Caco-2 (cell line): ENCODE results near the gene NR6A1. TPM values are rescaled to one million over a fixed set of nuclear protein-coding genes. Genes with fewer than 3 reads are reported as not detected.

ENCODE experiments used
- BruUV-seq: library from RNA; stranded (reverse); fragments of 400-500 nt; replicated peaks from 2 replicates; lab custom pipeline; 2021; lab: Mats Ljungman, UMichigan
- CTCF ChIA-PET: fragments of 300-600 bp; sonication (Branson Sonifier 250); formaldehyde crosslinking; loops from one replicate; lab custom pipeline; 2022; ENCODE audit warnings: antibody characterized with exemption; lab: Charles Lee
- POLR2A ChIA-PET: fragments of 300-600 bp; sonication (Branson Sonifier 250); formaldehyde crosslinking; loops from one replicate; lab custom pipeline; 2022; ENCODE audit warnings: antibody characterized with exemption; lab: Charles Lee
- DNase-seq, 2 experiments: peaks; one replicate each; pipeline versions ENCODE4 v3.0.0 to v3.0.0-alpha.2; 2020 to 2022
- H3K27me3 ChIP-seq: replicated peaks from 2 replicates; pipeline ENCODE4 v1.6.0; 2011; ENCODE audit warnings: low read length; ENCODE audit not compliant: control insufficient read depth, insufficient read depth
- H3K36me3 ChIP-seq: 2 replicates; pipeline ENCODE4 v1.5.1; 2011; ENCODE audit warnings: low read length; ENCODE audit not compliant: control insufficient read depth, insufficient read depth
- H3K4me1 ChIP-seq: fragments of 250-450 bp; sonication (Bioruptor Pico); 2 replicates; pipeline ENCODE4 v1.5.1; 2020; ENCODE audit warnings: mild to moderate bottlenecking
- H3K4me3 ChIP-seq: 2 replicates; pipeline ENCODE4 v1.5.1; 2011; ENCODE audit warnings: low read depth, mild to moderate bottlenecking, control low read depth, low read length
- H3K9me3 ChIP-seq: fragments of 250-450 bp; sonication (Bioruptor Pico); 2 replicates; pipeline ENCODE4 v1.5.1; 2020; ENCODE audit warnings: mild to moderate bottlenecking, moderate library complexity
- H3K27ac Mint-ChIP-seq: one replicate; pipeline ENCODE4 v1.8.0; 2022; ENCODE audit warnings: mixed read lengths; ENCODE audit not compliant: unreplicated experiment
- H3K27me3 Mint-ChIP-seq: one replicate; pipeline ENCODE4 v1.8.0; 2022; ENCODE audit warnings: mixed read lengths; ENCODE audit not compliant: insufficient read depth, unreplicated experiment
- H3K36me3 Mint-ChIP-seq: one replicate; pipeline ENCODE4 v1.8.0; 2022; ENCODE audit warnings: mild to moderate bottlenecking, mixed read lengths; ENCODE audit not compliant: insufficient read depth, unreplicated experiment
- H3K4me1 Mint-ChIP-seq: one replicate; pipeline ENCODE4 v1.8.0; 2022; ENCODE audit warnings: low read depth, mixed read lengths; ENCODE audit not compliant: unreplicated experiment
- H3K4me3 Mint-ChIP-seq: one replicate; pipeline ENCODE4 v1.8.0; 2022; ENCODE audit warnings: mild to moderate bottlenecking, moderate library complexity, mixed read lengths; ENCODE audit not compliant: unreplicated experiment
- H3K9me3 Mint-ChIP-seq: one replicate; pipeline ENCODE4 v1.8.0; 2022; ENCODE audit warnings: mixed read lengths; ENCODE audit not compliant: unreplicated experiment
- CTCF ChIP-seq, 2 experiments: fragments of 200-600 bp in 1 of 2; IDR thresholded peaks; 1 replicate in 1 of 2; 2 replicates in 1 of 2; pipeline versions ENCODE4 v1.5.1 to v1.8.0; 2011 to 2022; ENCODE audit warnings: antibody characterized with exemption in 1 of 2, control low read depth in 1 of 2, inconsistent platforms in 1 of 2, low read depth in 1 of 2, low read length in 1 of 2, mild to moderate bottlenecking in 1 of 2, moderate library complexity in 1 of 2; ENCODE audit not compliant: insufficient read depth in 1 of 2, severe bottlenecking in 1 of 2, unreplicated experiment in 1 of 2
- intact Hi-C: fragments of 100-400 bp; cut with micrococcal nuclease; formaldehyde crosslinking; loops from one replicate; pipeline ENCODE4 v1.10.0; 2022; ENCODE audit not compliant: unreplicated experiment
- total RNA-seq: library from RNA; stranded (reverse); gene quantifications from 2 replicates; pipeline ENCODE4 v1.2.3, GENCODE V29; 2022

Gene NR6A1
- total RNA-seq, 1 experiment from 2014 or later, result 33.6 TPM

GRCh38 chr9:124553738-124554137 is 217.4 kb downstream of the NR6A1 start:
- POLR2A ChIA-PET, result no interaction called here
- no peak for TF ChIP-seq CTCF (IDR thresholded peaks at IDR 0.05; ENCODE audit: insufficient read depth in 1 of 2, low read depth in 1 of 2, low read length in 1 of 2, severe bottlenecking in 1 of 2, unreplicated experiment in 1 of 2)
- CTCF ChIA-PET, result interaction anchor here (3.3 kb wide), 1 partner anchor 64 kb away, joined by 27 read pairs; no protein-coding TSS in a partner anchor
- Histone ChIP-seq H3K9me3 (no peaks in the 10 kb centered on the region), H3K36me3 (no peaks in the 10 kb centered on the region), H3K27me3 (no peaks in the 10 kb centered on the region), H3K4me1 (peaks cover 22% of the 10 kb centered on the region), H3K4me3 (no peak overlapping the region)
- BruUV-seq, result no TSS peak
- no peak for DNase-seq
- H3K4me1 Mint-ChIP-seq, result peaks cover 10% of the 10 kb centered on the region
- H3K27ac Mint-ChIP-seq, result no peak overlapping the region
- H3K4me3 Mint-ChIP-seq, result no peak overlapping the region
- intact Hi-C loops, result loop anchor here (5.0 kb wide), 2 partner anchors 104 to 199 kb away; no protein-coding TSS in a partner anchor
- H3K36me3 Mint-ChIP-seq, result no peaks in the 10 kb centered on the region
- no peaks in the 10 kb centered on the region for H3K27me3 Mint-ChIP-seq
- H3K9me3 Mint-ChIP-seq, result no peaks in the 10 kb centered on the region

GRCh38 chr9:124552273-124552605 is 218.9 kb downstream of the NR6A1 start:
- H3K27me3 Mint-ChIP-seq, result no peaks in the 10 kb centered on the region
- ChIA-PET POLR2A (interaction anchor here (1.7 kb wide), 1 partner anchor 65 kb away, joined by 4 read pairs; no protein-coding TSS in a partner anchor), CTCF (interaction anchor here (0.8 to 3.3 kb wide), 13 partner anchors 11 to 213 kb away, joined by 3 to 27 read pairs (median 5); no protein-coding TSS in a partner anchor)
- H3K9me3 ChIP-seq, result no peaks in the 10 kb centered on the region
- H3K27me3 ChIP-seq, result no peaks in the 10 kb centered on the region
- TF ChIP-seq CTCF (IDR thresholded peaks at IDR 0.05; ENCODE audit: insufficient read depth in 1 of 2, low read depth in 1 of 2, low read length in 1 of 2, severe bottlenecking in 1 of 2, unreplicated experiment in 1 of 2), result no peak
- peaks cover 9% of the 10 kb centered on the region; the same call in 1 of the 2 replicates for H3K4me1 ChIP-seq
- H3K4me1 Mint-ChIP-seq, result no peaks in the 10 kb centered on the region
- intact Hi-C loops, result loop anchor here (5.0 kb wide), 2 partner anchors 105 to 200 kb away; no protein-coding TSS in a partner anchor
- H3K36me3 Mint-ChIP-seq, result peaks cover 5% of the 10 kb centered on the region
- H3K27ac Mint-ChIP-seq, result no peak overlapping the region
- no peak overlapping the region for H3K4me3 Mint-ChIP-seq
- H3K9me3 Mint-ChIP-seq, result no peaks in the 10 kb centered on the region
- H3K36me3 ChIP-seq, result no peaks in the 10 kb centered on the region
- no peak for DNase-seq
- H3K4me3 ChIP-seq, result no peak overlapping the region
- no TSS peak for BruUV-seq

GRCh38 chr9:124551472-124552272 is 219.4 kb downstream of the NR6A1 start:
- Histone ChIP-seq H3K4me1 (peaks cover 9% of the 10 kb centered on the region; the same call in 1 of the 2 replicates), H3K9me3 (no peaks in the 10 kb centered on the region), H3K4me3 (no peak overlapping the region), H3K36me3 (no peaks in the 10 kb centered on the region), H3K27me3 (no peaks in the 10 kb centered on the region)
- POLR2A ChIA-PET, result interaction anchor here (1.7 kb wide), 1 partner anchor 66 kb away, joined by 4 read pairs; no protein-coding TSS in a partner anchor
- H3K4me1 Mint-ChIP-seq, result no peaks in the 10 kb centered on the region
- H3K27me3 Mint-ChIP-seq, result no peaks in the 10 kb centered on the region
- peak; percentile 70 to 77 for DNase-seq
- no peaks in the 10 kb centered on the region for H3K9me3 Mint-ChIP-seq
- no peak overlapping the region for H3K4me3 Mint-ChIP-seq
- intact Hi-C loops, result loop anchor here (1.0 to 5.0 kb wide), 4 partner anchors 66 to 201 kb away; no protein-coding TSS in a partner anchor
- peak; percentile 69 to 78 for TF ChIP-seq CTCF (IDR thresholded peaks at IDR 0.05; ENCODE audit: insufficient read depth in 1 of 2, low read depth in 1 of 2, low read length in 1 of 2, severe bottlenecking in 1 of 2, unreplicated experiment in 1 of 2)
- CTCF ChIA-PET, result interaction anchor here (0.5 to 3.3 kb wide), 16 partner anchors 12 to 310 kb away, joined by 3 to 27 read pairs (median 4); no protein-coding TSS in a partner anchor
- H3K27ac Mint-ChIP-seq, result no peak overlapping the region
- H3K36me3 Mint-ChIP-seq, result peaks cover 5% of the 10 kb centered on the region
- no TSS peak for BruUV-seq
